ENCODE data around the gene PPP1R8. TPM values are rescaled to one million over a fixed set of nuclear protein-coding genes. Genes with fewer than 3 reads are reported as not detected.

Gene PPP1R8
- total and polyA plus RNA-seq, 4 donors, result 3.1 to 20.5 (median 17.5) TPM

GRCh38 chr1:27877115-27877416 lies 46.5 kb downstream of the PPP1R8 start:
- WGBS, result 79% methylated on average over 2 of the region's 2 CpGs
- no peak for DNase-seq (ENCODE audit: low spot score)
- Histone ChIP-seq H3K4me3 (ENCODE audit: low read depth in 1 of 3, low read length in 3 of 3) (no peak overlapping the region), H3K4me1 (ENCODE audit: control insufficient read depth in 4 of 4, insufficient read depth in 4 of 4, low read length in 3 of 4) (peaks cover 0 to 7% (median 5%) of the 10 kb centered on the region in 4 donors), H3K36me3 (ENCODE audit: control insufficient read depth in 4 of 4, insufficient read depth in 3 of 4, low read depth in 1 of 4, low read length in 3 of 4) (no peaks in the 10 kb centered on the region), H3K27me3 (ENCODE audit: control insufficient read depth in 4 of 4, insufficient read depth in 4 of 4, low read length in 3 of 4) (no peaks in the 10 kb centered on the region), H3K27ac (ENCODE audit: low read depth in 1 of 2, low read length in 2 of 2) (no peak overlapping the region), H3K9ac (ENCODE audit: low read depth in 1 of 2, low read length in 2 of 2) (no peak overlapping the region), H3K9me3 (ENCODE audit: control insufficient read depth in 4 of 4, low read length in 3 of 4) (no peaks in the 10 kb centered on the region)
- TF ChIP-seq FOXA1 (IDR thresholded peaks at IDR 0.05) (no peak), TAF1 (conservative IDR thresholded peaks at IDR 0.05) (no peak), ATF3 (IDR thresholded peaks at IDR 0.05) (no peak), HNF4A (conservative IDR thresholded peaks at IDR 0.05) (no peak), JUND (IDR thresholded peaks at IDR 0.05) (no peak), REST (IDR thresholded peaks at IDR 0.05) (no peak), CTCF (IDR thresholded peaks at IDR 0.05; ENCODE audit: low read depth, low read length, missing input control) (no peak), RAD21 (IDR thresholded peaks at IDR 0.05) (no peak), FOXA2 (IDR thresholded peaks at IDR 0.05) (no peak), SP1 (IDR thresholded peaks at IDR 0.05) (no peak), MAX (IDR thresholded peaks at IDR 0.05) (no peak), HNF4G (IDR thresholded peaks at IDR 0.05) (no peak), YY1 (IDR thresholded peaks at IDR 0.05) (no peak), EGR1 (IDR thresholded peaks at IDR 0.05; ENCODE audit: low read depth in 2 of 2) (no peak), RXRA (IDR thresholded peaks at IDR 0.05) (no peak), NR2F2 (IDR thresholded peaks at IDR 0.05) (no peak), GABPA (IDR thresholded peaks at IDR 0.05 in 1 of 2, conservative IDR thresholded peaks at IDR 0.05 in 1 of 2) (no peak), ZBTB33 (IDR thresholded peaks at IDR 0.05) (no peak)
